ENCODE measurements around the gene TBL2. TPM values are rescaled to one million over a fixed set of nuclear protein-coding genes. Genes with fewer than 3 reads are reported as not detected.
"Not testable (repeated sequence)": the region's sequence is repeated elsewhere in the genome, so short reads cannot be mapped to it uniquely, and the experiment has no call there.

TBL2 gene
- total and polyA plus RNA-seq, 10 of the 15 experiments (the other 5 are each of a cell fraction or from before 2014, with no cell fraction given): 1.1 to 49.7 (median 26.7) TPM

DNA sequence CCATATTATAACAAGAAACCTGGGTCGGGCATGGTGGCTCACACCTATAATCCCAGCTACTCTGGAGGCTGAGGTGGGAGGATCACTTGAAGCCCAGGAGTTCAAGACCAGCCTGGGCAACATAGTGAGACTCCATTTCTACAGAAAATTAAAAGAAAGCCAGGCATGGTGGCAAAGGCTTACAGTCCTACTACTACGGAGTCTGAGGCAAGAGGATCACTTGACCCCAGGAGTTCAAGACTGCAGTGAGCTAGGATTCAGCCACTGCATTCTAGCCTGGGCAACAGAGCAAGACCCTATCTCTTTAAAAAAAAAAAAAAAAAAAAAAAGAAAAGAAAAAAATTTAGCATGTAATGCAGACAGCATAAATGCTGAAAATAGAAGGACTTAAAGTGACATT, 39.9 kb downstream of the TBL2 start:
- intact Hi-C loops (cut with micrococcal nuclease; ENCODE audit: unreplicated experiment); RAD21 ChIA-PET (ENCODE audit: unreplicated experiment); H2AFZ ChIP-seq (ENCODE audit: control insufficient read depth, low read depth, low read length); in situ Hi-C loops (cut with MboI); DNase-seq (ENCODE audit: low read depth, low spot score); H4K20me1 ChIP-seq (ENCODE audit: control insufficient read depth, insufficient read depth); H3K4me3 ChIP-seq; H3K9me3 ChIP-seq (replicated peaks; ENCODE audit: control insufficient read depth, insufficient read depth, low read length); H3K4me1 ChIP-seq (ENCODE audit: control insufficient read depth, insufficient read depth, low read length); FAIRE-seq; BruUV-seq (replicated peaks); H3K27me3 ChIP-seq (replicated peaks in 1 of 2; ENCODE audit: control insufficient read depth in 2 of 2, insufficient read depth in 2 of 2, low read length in 1 of 2); SMC1A ChIA-PET (ENCODE audit: uncharacterized antibody, unreplicated experiment); H3K9ac ChIP-seq (ENCODE audit: control insufficient read depth, insufficient read depth, low read length); H3K4me2 ChIP-seq (ENCODE audit: control insufficient read depth, insufficient read depth); H3K79me2 ChIP-seq (ENCODE audit: control insufficient read depth, insufficient read depth, low read length); ATAC-seq; H3K27ac ChIP-seq (ENCODE audit: control insufficient read depth, insufficient read depth): not testable (repeated sequence)
- POLR2A ChIA-PET: interaction anchor here (1.4 kb wide), 1 partner anchor 12 kb away, joined by 4 read pairs; no protein-coding TSS in a partner anchor
- CTCF ChIA-PET: interaction anchor here (0.5 kb wide), 1 partner anchor 32 kb away, joined by 3 read pairs; no protein-coding TSS in a partner anchor
- 98% methylated on average over 2 of the region's 2 CpGs for WGBS (ENCODE audit: insufficient coverage, insufficient replicate concordance, low lambda C conversion rate, missing lambda C conversion rate)
- peaks cover 28 to 32% of the 10 kb centered on the region in 2 experiments for H3K36me3 ChIP-seq (ENCODE audit: control insufficient read depth in 2 of 2, insufficient read depth in 2 of 2, low read length in 1 of 2)

DNA sequence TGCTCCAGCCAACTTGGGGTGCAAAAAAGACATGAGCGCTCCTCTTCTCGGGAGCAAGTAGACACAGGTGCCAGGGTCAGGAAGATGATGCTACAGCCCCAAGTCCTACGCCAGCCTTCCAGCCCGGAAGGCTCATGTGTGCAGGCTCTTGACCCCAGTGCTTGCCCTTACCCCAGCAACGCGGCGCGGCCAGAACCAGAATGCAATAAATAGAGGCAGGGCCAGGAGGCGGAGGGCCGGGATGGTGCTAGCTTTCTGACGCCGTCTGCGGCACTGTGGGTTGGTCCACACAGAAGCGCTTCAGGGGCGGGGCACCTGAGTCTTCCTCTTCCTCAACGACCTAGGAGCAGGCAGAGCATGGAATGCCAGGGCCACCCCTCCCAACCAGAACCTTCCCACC, 41.3 kb downstream of the TBL2 start:
- ATAC-seq: no peak
- no peak for TF ChIP-seq EP300 (IDR thresholded peaks at IDR 0.05; ENCODE audit: borderline replicate concordance in 1 of 2, control insufficient read depth in 1 of 2, low read depth in 2 of 2, low read length in 2 of 2)
- no peak for TF ChIP-seq TCF7 (IDR thresholded peaks at IDR 0.05; ENCODE audit: borderline replicate concordance)
- TF ChIP-seq ZNF622 (IDR thresholded peaks at IDR 0.05): no peak
- no peak for TF ChIP-seq FOS (IDR thresholded peaks at IDR 0.05; ENCODE audit: borderline replicate concordance, extremely low read depth, insufficient read length)
- TF ChIP-seq, protein P1, sequence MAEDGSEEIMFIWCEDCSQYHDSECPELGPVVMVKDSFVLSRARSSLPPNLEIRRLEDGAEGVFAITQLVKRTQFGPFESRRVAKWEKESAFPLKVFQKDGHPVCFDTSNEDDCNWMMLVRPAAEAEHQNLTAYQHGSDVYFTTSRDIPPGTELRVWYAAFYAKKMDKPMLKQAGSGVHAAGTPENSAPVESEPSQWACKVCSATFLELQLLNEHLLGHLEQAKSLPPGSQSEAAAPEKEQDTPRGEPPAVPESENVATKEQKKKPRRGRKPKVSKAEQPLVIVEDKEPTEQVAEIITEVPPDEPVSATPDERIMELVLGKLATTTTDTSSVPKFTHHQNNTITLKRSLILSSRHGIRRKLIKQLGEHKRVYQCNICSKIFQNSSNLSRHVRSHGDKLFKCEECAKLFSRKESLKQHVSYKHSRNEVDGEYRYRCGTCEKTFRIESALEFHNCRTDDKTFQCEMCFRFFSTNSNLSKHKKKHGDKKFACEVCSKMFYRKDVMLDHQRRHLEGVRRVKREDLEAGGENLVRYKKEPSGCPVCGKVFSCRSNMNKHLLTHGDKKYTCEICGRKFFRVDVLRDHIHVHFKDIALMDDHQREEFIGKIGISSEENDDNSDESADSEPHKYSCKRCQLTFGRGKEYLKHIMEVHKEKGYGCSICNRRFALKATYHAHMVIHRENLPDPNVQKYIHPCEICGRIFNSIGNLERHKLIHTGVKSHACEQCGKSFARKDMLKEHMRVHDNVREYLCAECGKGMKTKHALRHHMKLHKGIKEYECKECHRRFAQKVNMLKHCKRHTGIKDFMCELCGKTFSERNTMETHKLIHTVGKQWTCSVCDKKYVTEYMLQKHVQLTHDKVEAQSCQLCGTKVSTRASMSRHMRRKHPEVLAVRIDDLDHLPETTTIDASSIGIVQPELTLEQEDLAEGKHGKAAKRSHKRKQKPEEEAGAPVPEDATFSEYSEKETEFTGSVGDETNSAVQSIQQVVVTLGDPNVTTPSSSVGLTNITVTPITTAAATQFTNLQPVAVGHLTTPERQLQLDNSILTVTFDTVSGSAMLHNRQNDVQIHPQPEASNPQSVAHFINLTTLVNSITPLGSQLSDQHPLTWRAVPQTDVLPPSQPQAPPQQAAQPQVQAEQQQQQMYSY (CRISPR knock-in tag; IDR thresholded peaks at IDR 0.05): no peak
- no peak for TF ChIP-seq MYB (IDR thresholded peaks at IDR 0.05; ENCODE audit: borderline replicate concordance, low read depth, low read length)
- TF ChIP-seq MXI1 (IDR thresholded peaks at IDR 0.05; ENCODE audit: low read depth, low read length): no peak
- no peak for TF ChIP-seq ATF7 (IDR thresholded peaks at IDR 0.05; ENCODE audit: low read depth)
- no peak for TF ChIP-seq SMC3 (IDR thresholded peaks at IDR 0.05; ENCODE audit: borderline replicate concordance, low read length)
- no peak for TF ChIP-seq CEBPB (IDR thresholded peaks at IDR 0.05; ENCODE audit: borderline replicate concordance in 1 of 2, low read depth in 2 of 2, low read length in 2 of 2)
- no peak for TF ChIP-seq MTA3 (IDR thresholded peaks at IDR 0.05; ENCODE audit: borderline replicate concordance, low read length)
- no peak for TF ChIP-seq JUND (IDR thresholded peaks at IDR 0.05; ENCODE audit: low read depth, low read length)
- Histone ChIP-seq H3K4me2 (ENCODE audit: control insufficient read depth, insufficient read depth) (no peak overlapping the region), H4K20me1 (ENCODE audit: control insufficient read depth, insufficient read depth) (no peaks in the 10 kb centered on the region), H3K27ac (ENCODE audit: control insufficient read depth, insufficient read depth) (no peak overlapping the region), H3K4me3 (no peak overlapping the region), H3K36me3 (ENCODE audit: control insufficient read depth in 2 of 2, insufficient read depth in 2 of 2, low read length in 1 of 2) (peaks cover 21 to 28% of the 10 kb centered on the region in 2 experiments), H3K9me3 (replicated peaks; ENCODE audit: control insufficient read depth, insufficient read depth, low read length) (no peaks in the 10 kb centered on the region), H3K9ac (ENCODE audit: control insufficient read depth, insufficient read depth, low read length) (no peak overlapping the region), H3K4me1 (ENCODE audit: control insufficient read depth, insufficient read depth, low read length) (no peaks in the 10 kb centered on the region), H3K79me2 (ENCODE audit: control insufficient read depth, insufficient read depth, low read length) (no peaks in the 10 kb centered on the region), H3K27me3 (replicated peaks in 1 of 2; ENCODE audit: control insufficient read depth in 2 of 2, insufficient read depth in 2 of 2, low read length in 1 of 2) (no peaks in the 10 kb centered on the region), H2AFZ (ENCODE audit: control insufficient read depth, low read depth, low read length) (no peak overlapping the region)
- SMC1A ChIA-PET (ENCODE audit: uncharacterized antibody, unreplicated experiment): interaction anchor here (1.0 kb wide), 1 partner anchor 12 kb away, joined by 3 read pairs; no protein-coding TSS in a partner anchor
- POLR2A ChIA-PET: no interaction called here
- FAIRE-seq: no peak
- DNase-seq (ENCODE audit: low read depth, low spot score): no peak
- CTCF ChIA-PET: no interaction called here
- 97% methylated on average over 16 of the region's 16 CpGs for WGBS (ENCODE audit: insufficient coverage, insufficient replicate concordance, low lambda C conversion rate, missing lambda C conversion rate)
- in situ Hi-C loops (cut with MboI): no loop called here
- intact Hi-C loops (cut with micrococcal nuclease; ENCODE audit: unreplicated experiment): no loop called here
- no TSS peak for BruUV-seq (replicated peaks)
- RAD21 ChIA-PET (ENCODE audit: unreplicated experiment): no interaction called here

Measured in GM12878 (cell line).